Liver (tissue), 9 donors: ENCODE measurements around the gene MAD2L2. TPM values are rescaled to one million over a fixed set of nuclear protein-coding genes. Genes with fewer than 3 reads are reported as not detected.
"Not testable (repeated sequence)": the region's sequence is repeated elsewhere in the genome, so short reads cannot be mapped to it uniquely, and the experiment has no call there.

ENCODE experiments used
- DNase-seq: peaks from one replicate; pipeline ENCODE4 v3.0.0-alpha.2; 2017; ENCODE audit warnings: low spot score
- H3K27ac ChIP-seq, 2 donors: one replicate each; pipeline ENCODE4 v1.7.0; 2013; ENCODE audit warnings: inconsistent platforms in 2 of 2, low read length in 2 of 2, control low read depth in 1 of 2, low read depth in 1 of 2, mild to moderate bottlenecking in 1 of 2
- H3K27me3 ChIP-seq, 4 donors: one replicate each; pipeline versions ENCODE4 v1.6.1 to v1.7.0; 2013; ENCODE audit warnings: low read length in 3 of 4, inconsistent platforms in 1 of 4, mild to moderate bottlenecking in 1 of 4, moderate library complexity in 1 of 4; ENCODE audit not compliant: control insufficient read depth in 4 of 4, insufficient read depth in 4 of 4
- H3K36me3 ChIP-seq, 4 donors: one replicate each; pipeline versions ENCODE4 v1.6.1 to v1.7.0; 2013; ENCODE audit warnings: low read length in 3 of 4, mild to moderate bottlenecking in 3 of 4, low read depth in 1 of 4, moderate library complexity in 1 of 4; ENCODE audit not compliant: control insufficient read depth in 4 of 4, insufficient read depth in 3 of 4
- H3K4me1 ChIP-seq, 4 donors: one replicate each; pipeline versions ENCODE4 v1.6.1 to v1.7.0; 2013; ENCODE audit warnings: low read length in 3 of 4, mild to moderate bottlenecking in 3 of 4, moderate library complexity in 1 of 4; ENCODE audit not compliant: control insufficient read depth in 4 of 4, insufficient read depth in 4 of 4
- H3K4me3 ChIP-seq, 3 donors: one replicate each; pipeline versions ENCODE4 v1.6.1 to v1.7.0; 2013; ENCODE audit warnings: low read length in 3 of 3, control low read depth in 1 of 3, low read depth in 1 of 3, mild to moderate bottlenecking in 1 of 3
- H3K9ac ChIP-seq, 2 donors: one replicate each; pipeline ENCODE4 v1.7.0; 2013; ENCODE audit warnings: low read length in 2 of 2, mild to moderate bottlenecking in 2 of 2, moderate library complexity in 2 of 2, control low read depth in 1 of 2, low read depth in 1 of 2
- H3K9me3 ChIP-seq, 4 donors: one replicate each; pipeline versions ENCODE4 v1.6.1 to v1.7.0; 2013; ENCODE audit warnings: low read length in 3 of 4; ENCODE audit not compliant: control insufficient read depth in 4 of 4
- ATF3 ChIP-seq: IDR thresholded peaks from 2 replicates; pipeline ENCODE4 v1.6.1; 2016; ENCODE audit warnings: antibody characterized with exemption
- EGR1 ChIP-seq, 2 donors: IDR thresholded peaks; 2 replicates each; pipeline ENCODE4 v1.6.1; 2016 to 2018; ENCODE audit warnings: antibody characterized with exemption in 2 of 2, low read depth in 2 of 2
- FOXA1 ChIP-seq: IDR thresholded peaks from 2 replicates; pipeline ENCODE4 v1.6.1; 2016; ENCODE audit warnings: antibody characterized with exemption
- FOXA2 ChIP-seq: IDR thresholded peaks from 2 replicates; pipeline ENCODE4 v1.6.1; 2016; ENCODE audit warnings: antibody characterized with exemption
- GABPA ChIP-seq, 2 donors: IDR thresholded peaks in 1 of 2; conservative IDR thresholded peaks in 1 of 2; 2 replicates each; pipeline ENCODE4 v1.6.1; 2016; ENCODE audit warnings: antibody characterized with exemption in 2 of 2, mild to moderate bottlenecking in 1 of 2, moderate library complexity in 1 of 2
- HNF4A ChIP-seq, 2 donors: conservative IDR thresholded peaks; 2 replicates each; pipeline ENCODE4 v1.6.1; 2016; ENCODE audit warnings: antibody characterized with exemption in 2 of 2, mild to moderate bottlenecking in 2 of 2
- HNF4G ChIP-seq: IDR thresholded peaks from 2 replicates; pipeline ENCODE4 v1.6.1; 2016; ENCODE audit warnings: antibody characterized with exemption
- JUND ChIP-seq, 2 donors: IDR thresholded peaks; 2 replicates each; pipeline ENCODE4 v1.6.1; 2016; ENCODE audit warnings: antibody characterized with exemption in 2 of 2
- NR2F2 ChIP-seq: IDR thresholded peaks from 2 replicates; pipeline ENCODE4 v1.6.1; 2016; ENCODE audit warnings: antibody characterized with exemption
- RAD21 ChIP-seq, 2 donors: IDR thresholded peaks; 2 replicates each; pipeline ENCODE4 v1.6.1; 2016; ENCODE audit warnings: antibody characterized with exemption in 2 of 2, mild to moderate bottlenecking in 2 of 2
- RXRA ChIP-seq, 2 donors: IDR thresholded peaks; 2 replicates each; pipeline ENCODE4 v1.6.1; 2017 to 2018; ENCODE audit warnings: antibody characterized with exemption in 2 of 2, mild to moderate bottlenecking in 1 of 2
- SP1 ChIP-seq: IDR thresholded peaks from 2 replicates; pipeline ENCODE4 v1.6.1; 2018; ENCODE audit warnings: antibody characterized with exemption, mild to moderate bottlenecking
- TAF1 ChIP-seq: conservative IDR thresholded peaks from 2 replicates; pipeline ENCODE4 v1.6.1; 2016; ENCODE audit warnings: antibody characterized with exemption, mild to moderate bottlenecking
- YY1 ChIP-seq: IDR thresholded peaks from 2 replicates; pipeline ENCODE4 v1.6.1; 2016; ENCODE audit warnings: antibody characterized with exemption, mild to moderate bottlenecking
- WGBS: extraction: QIAGEN DNeasy Blood & Tissue Kit; methylation state at CpG from one replicate; pipeline ENCODE4 v1.1.7; 2013; 5-methylcytosine and 5-hydroxymethylcytosine counted together
- polyA plus RNA-seq, 2 donors: library from polyadenylated mRNA; stranded (reverse) in 1 of 2; unstranded in 1 of 2; fragments of 200-250 nt in 1 of 2; fragments of >200 nt in 1 of 2; fragmentation: Nextera tagmentation in 1 of 2; extraction: Ambion mirVana in 1 of 2; gene quantifications; one replicate each; pipeline versions ENCODE4 v1.2.1 to v1.2.3, GENCODE V29; 2013 to 2015
- total RNA-seq, 2 donors: library from RNA; depleted of rRNA; stranded (reverse); fragments of >200 nt; gene quantifications; one replicate each; pipeline ENCODE4 v1.2.3, GENCODE V29; 2014
- TF ChIP-seq, protein P1 (sequence below): IDR thresholded peaks from 2 replicates; pipeline ENCODE4 v1.6.1; 2016; ENCODE audit warnings: antibody characterized with exemption, mild to moderate bottlenecking
- TF ChIP-seq, protein P2 (sequence below): fragments of 150-350 bp; IDR thresholded peaks from 2 replicates; pipeline ENCODE4 v1.5.1; 2017; ENCODE audit warnings: improper control_type of control experiment, low read depth, low read length; ENCODE audit not compliant: missing input control
- TF ChIP-seq, protein P3 (sequence below): IDR thresholded peaks from 2 replicates; pipeline ENCODE4 v1.6.1; 2016; ENCODE audit warnings: antibody characterized with exemption
- TF ChIP-seq, protein P4 (sequence below): IDR thresholded peaks from 2 replicates; pipeline ENCODE4 v1.6.1; 2016; ENCODE audit warnings: antibody characterized with exemption
- donor health status: healthy.
- donor health status: healthy.
- donor health status: healthy.
- donor health status: healthy.
- donor health status: healthy.

MAD2L2 gene
- total and polyA plus RNA-seq, 4 donors, result 17.5 to 43.1 (median 31.9) TPM

DNA sequence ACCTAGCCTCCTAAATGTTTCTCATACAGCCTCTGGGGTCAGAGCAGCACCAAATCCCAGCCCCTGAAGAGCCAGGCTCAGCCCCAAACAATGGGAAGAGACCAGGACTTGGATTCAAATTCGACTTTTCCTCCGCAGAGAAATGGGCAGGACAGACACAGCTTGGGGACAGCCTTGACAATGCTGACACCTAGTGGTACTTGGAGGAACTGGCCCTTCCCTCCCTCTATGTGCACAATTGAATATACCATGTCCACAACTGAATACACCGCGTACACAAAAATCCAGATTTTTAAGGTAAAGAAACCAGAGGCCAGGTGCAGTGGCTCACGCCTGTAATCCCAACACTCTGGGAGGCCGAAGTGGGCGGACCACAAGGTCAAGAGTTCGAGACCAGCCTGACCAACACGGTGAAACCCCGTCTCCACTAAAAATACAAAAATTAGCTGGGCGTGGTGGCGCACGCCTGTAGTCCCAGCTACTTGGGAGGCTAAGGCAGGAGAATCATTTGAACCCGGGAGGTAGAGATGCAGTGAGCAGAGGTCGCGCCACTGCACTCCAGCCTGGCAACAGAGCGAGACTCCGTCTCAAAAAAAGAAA, 38.4 kb downstream of the MAD2L2 start:
- not testable (repeated sequence) for H3K9me3 ChIP-seq, H3K36me3 ChIP-seq, H3K9ac ChIP-seq, H3K27ac ChIP-seq, H3K4me1 ChIP-seq, H3K27me3 ChIP-seq, H3K4me3 ChIP-seq
- peak; percentile 73 for DNase-seq
- TF ChIP-seq, protein P1, sequence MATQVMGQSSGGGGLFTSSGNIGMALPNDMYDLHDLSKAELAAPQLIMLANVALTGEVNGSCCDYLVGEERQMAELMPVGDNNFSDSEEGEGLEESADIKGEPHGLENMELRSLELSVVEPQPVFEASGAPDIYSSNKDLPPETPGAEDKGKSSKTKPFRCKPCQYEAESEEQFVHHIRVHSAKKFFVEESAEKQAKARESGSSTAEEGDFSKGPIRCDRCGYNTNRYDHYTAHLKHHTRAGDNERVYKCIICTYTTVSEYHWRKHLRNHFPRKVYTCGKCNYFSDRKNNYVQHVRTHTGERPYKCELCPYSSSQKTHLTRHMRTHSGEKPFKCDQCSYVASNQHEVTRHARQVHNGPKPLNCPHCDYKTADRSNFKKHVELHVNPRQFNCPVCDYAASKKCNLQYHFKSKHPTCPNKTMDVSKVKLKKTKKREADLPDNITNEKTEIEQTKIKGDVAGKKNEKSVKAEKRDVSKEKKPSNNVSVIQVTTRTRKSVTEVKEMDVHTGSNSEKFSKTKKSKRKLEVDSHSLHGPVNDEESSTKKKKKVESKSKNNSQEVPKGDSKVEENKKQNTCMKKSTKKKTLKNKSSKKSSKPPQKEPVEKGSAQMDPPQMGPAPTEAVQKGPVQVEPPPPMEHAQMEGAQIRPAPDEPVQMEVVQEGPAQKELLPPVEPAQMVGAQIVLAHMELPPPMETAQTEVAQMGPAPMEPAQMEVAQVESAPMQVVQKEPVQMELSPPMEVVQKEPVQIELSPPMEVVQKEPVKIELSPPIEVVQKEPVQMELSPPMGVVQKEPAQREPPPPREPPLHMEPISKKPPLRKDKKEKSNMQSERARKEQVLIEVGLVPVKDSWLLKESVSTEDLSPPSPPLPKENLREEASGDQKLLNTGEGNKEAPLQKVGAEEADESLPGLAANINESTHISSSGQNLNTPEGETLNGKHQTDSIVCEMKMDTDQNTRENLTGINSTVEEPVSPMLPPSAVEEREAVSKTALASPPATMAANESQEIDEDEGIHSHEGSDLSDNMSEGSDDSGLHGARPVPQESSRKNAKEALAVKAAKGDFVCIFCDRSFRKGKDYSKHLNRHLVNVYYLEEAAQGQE, result peak; percentile 39
- TF ChIP-seq RAD21 (IDR thresholded peaks at IDR 0.05), result peak; percentile 96
- TF ChIP-seq, protein P2, sequence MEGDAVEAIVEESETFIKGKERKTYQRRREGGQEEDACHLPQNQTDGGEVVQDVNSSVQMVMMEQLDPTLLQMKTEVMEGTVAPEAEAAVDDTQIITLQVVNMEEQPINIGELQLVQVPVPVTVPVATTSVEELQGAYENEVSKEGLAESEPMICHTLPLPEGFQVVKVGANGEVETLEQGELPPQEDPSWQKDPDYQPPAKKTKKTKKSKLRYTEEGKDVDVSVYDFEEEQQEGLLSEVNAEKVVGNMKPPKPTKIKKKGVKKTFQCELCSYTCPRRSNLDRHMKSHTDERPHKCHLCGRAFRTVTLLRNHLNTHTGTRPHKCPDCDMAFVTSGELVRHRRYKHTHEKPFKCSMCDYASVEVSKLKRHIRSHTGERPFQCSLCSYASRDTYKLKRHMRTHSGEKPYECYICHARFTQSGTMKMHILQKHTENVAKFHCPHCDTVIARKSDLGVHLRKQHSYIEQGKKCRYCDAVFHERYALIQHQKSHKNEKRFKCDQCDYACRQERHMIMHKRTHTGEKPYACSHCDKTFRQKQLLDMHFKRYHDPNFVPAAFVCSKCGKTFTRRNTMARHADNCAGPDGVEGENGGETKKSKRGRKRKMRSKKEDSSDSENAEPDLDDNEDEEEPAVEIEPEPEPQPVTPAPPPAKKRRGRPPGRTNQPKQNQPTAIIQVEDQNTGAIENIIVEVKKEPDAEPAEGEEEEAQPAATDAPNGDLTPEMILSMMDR, result peak; percentile 99
- 59% methylated on average over 18 of the region's 18 CpGs for WGBS

GRCh38 chr1:11641776-11642305, 39.1 kb downstream of the MAD2L2 start:
- Histone ChIP-seq H3K9me3 (no peaks in the 10 kb centered on the region), H3K9ac (no peak overlapping the region), H3K4me1 (no peaks in the 10 kb centered on the region), H3K36me3 (no peaks in the 10 kb centered on the region), H3K4me3 (no peak overlapping the region), H3K27me3 (no peaks in the 10 kb centered on the region), H3K27ac (no peak overlapping the region)
- TF ChIP-seq GABPA (IDR thresholded peaks at IDR 0.05 in 1 of 2, conservative IDR thresholded peaks at IDR 0.05 in 1 of 2), result no peak
- TF ChIP-seq ATF3, result no peak
- TF ChIP-seq HNF4G, result no peak
- TF ChIP-seq NR2F2, result no peak
- no peak for TF ChIP-seq EGR1 (IDR thresholded peaks at IDR 0.05; ENCODE audit: low read depth in 2 of 2)
- TF ChIP-seq YY1, result no peak
- no peak for TF ChIP-seq FOXA2
- TF ChIP-seq, protein P3, sequence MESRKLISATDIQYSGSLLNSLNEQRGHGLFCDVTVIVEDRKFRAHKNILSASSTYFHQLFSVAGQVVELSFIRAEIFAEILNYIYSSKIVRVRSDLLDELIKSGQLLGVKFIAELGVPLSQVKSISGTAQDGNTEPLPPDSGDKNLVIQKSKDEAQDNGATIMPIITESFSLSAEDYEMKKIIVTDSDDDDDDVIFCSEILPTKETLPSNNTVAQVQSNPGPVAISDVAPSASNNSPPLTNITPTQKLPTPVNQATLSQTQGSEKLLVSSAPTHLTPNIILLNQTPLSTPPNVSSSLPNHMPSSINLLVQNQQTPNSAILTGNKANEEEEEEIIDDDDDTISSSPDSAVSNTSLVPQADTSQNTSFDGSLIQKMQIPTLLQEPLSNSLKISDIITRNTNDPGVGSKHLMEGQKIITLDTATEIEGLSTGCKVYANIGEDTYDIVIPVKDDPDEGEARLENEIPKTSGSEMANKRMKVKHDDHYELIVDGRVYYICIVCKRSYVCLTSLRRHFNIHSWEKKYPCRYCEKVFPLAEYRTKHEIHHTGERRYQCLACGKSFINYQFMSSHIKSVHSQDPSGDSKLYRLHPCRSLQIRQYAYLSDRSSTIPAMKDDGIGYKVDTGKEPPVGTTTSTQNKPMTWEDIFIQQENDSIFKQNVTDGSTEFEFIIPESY, result no peak
- TF ChIP-seq, protein P4, sequence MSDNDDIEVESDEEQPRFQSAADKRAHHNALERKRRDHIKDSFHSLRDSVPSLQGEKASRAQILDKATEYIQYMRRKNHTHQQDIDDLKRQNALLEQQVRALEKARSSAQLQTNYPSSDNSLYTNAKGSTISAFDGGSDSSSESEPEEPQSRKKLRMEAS, result no peak
- no peak for TF ChIP-seq TAF1
- no peak for TF ChIP-seq RAD21 (IDR thresholded peaks at IDR 0.05)
- no peak for TF ChIP-seq JUND (IDR thresholded peaks at IDR 0.05)
- TF ChIP-seq, protein P1, result no peak
- TF ChIP-seq HNF4A (conservative IDR thresholded peaks at IDR 0.05), result no peak
- TF ChIP-seq RXRA (IDR thresholded peaks at IDR 0.05), result no peak
- TF ChIP-seq SP1, result no peak
- no peak for TF ChIP-seq FOXA1
- TF ChIP-seq, protein P2, result no peak
- WGBS, result 73% methylated on average over 5 of the region's 5 CpGs
- no peak for DNase-seq
